Keratinocyte (primary cell): ENCODE results near the gene MAML1. TPM values are rescaled to one million over a fixed set of nuclear protein-coding genes. Genes with fewer than 3 reads are reported as not detected.

ENCODE experiments used
- DNase-seq: peaks from one replicate; pipeline ENCODE4 v3.0.0-alpha.2; 2011; ENCODE audit warnings: low read depth, missing footprints, low spot score
- FAIRE-seq: peaks from 2 replicates; lab custom pipeline; 2011; peaks lifted over from hg19 to GRCh38; lab: Jason Lieb, UNC
- H2AFZ ChIP-seq: 2 replicates; pipeline ENCODE4 v1.6.0; 2012; ENCODE audit warnings: low read length, control low read depth, inconsistent platforms; ENCODE audit not compliant: control insufficient read depth
- H3K27ac ChIP-seq: 2 replicates; pipeline ENCODE4 v1.5.1; 2011; ENCODE audit warnings: low read length; ENCODE audit not compliant: control insufficient read depth, insufficient read depth
- H3K27me3 ChIP-seq: 3 replicates; pipeline ENCODE4 v1.6.0; 2011; ENCODE audit warnings: low read length; ENCODE audit not compliant: control insufficient read depth, insufficient read depth; ENCODE audit errors: extremely low read depth
- H3K36me3 ChIP-seq, 2 experiments: 2 replicates in 1 of 2; 3 replicates in 1 of 2; pipeline ENCODE4 v1.5.1; 2011; ENCODE audit warnings: low read length in 2 of 2, mild to moderate bottlenecking in 1 of 2; ENCODE audit not compliant: control insufficient read depth in 2 of 2, insufficient read depth in 2 of 2; ENCODE audit errors: extremely low read depth in 1 of 2
- H3K4me1 ChIP-seq: 3 replicates; pipeline ENCODE4 v1.5.1; 2011; ENCODE audit warnings: low read length; ENCODE audit not compliant: control insufficient read depth, insufficient read depth; ENCODE audit errors: extremely low read depth
- H3K4me2 ChIP-seq: 3 replicates; pipeline ENCODE4 v1.6.0; 2011; ENCODE audit warnings: low read depth, low read length; ENCODE audit not compliant: control insufficient read depth, insufficient read depth; ENCODE audit errors: extremely low read depth
- H3K4me3 ChIP-seq, 3 experiments: fragments of 200-600 bp in 1 of 3; sonication (generic) in 1 of 3; 2 replicates in 2 of 3; 3 replicates in 1 of 3; pipeline ENCODE4 v1.5.1; 2011 to 2016; ENCODE audit warnings: low read length in 3 of 3, mild to moderate bottlenecking in 3 of 3, control low read depth in 2 of 3, inconsistent platforms in 1 of 3, low read depth in 1 of 3, mixed read lengths in 1 of 3, mixed run types in 1 of 3, moderate library complexity in 1 of 3; ENCODE audit not compliant: control insufficient read depth in 2 of 3, insufficient read depth in 2 of 3; ENCODE audit errors: extremely low read depth in 1 of 3
- H3K79me2 ChIP-seq: 2 replicates; pipeline ENCODE4 v1.6.0; 2012; ENCODE audit warnings: low read length; ENCODE audit not compliant: control insufficient read depth, insufficient read depth
- H3K9ac ChIP-seq: 3 replicates; pipeline ENCODE4 v1.6.0; 2011; ENCODE audit warnings: low read length; ENCODE audit not compliant: control insufficient read depth, insufficient read depth; ENCODE audit errors: extremely low read depth
- H3K9me1 ChIP-seq: 3 replicates; pipeline ENCODE4 v1.6.0; 2011; ENCODE audit warnings: low read length; ENCODE audit not compliant: control insufficient read depth, insufficient read depth; ENCODE audit errors: extremely low read depth
- H3K9me3 ChIP-seq: 2 replicates; pipeline ENCODE4 v1.5.1; 2012; ENCODE audit warnings: low read depth, low read length; ENCODE audit not compliant: control insufficient read depth
- H4K20me1 ChIP-seq: 3 replicates; pipeline ENCODE4 v1.6.0; 2011; ENCODE audit warnings: low read length; ENCODE audit not compliant: control insufficient read depth, insufficient read depth; ENCODE audit errors: extremely low read depth
- EZH2 ChIP-seq: IDR thresholded peaks from one replicate; pipeline ENCODE4 v1.6.1; 2012; ENCODE audit warnings: inconsistent platforms, mild to moderate bottlenecking, low read length, moderate library complexity
- dilution Hi-C: fragments of 300-500 bp; cut with MboI; formaldehyde crosslinking; loops from one replicate; pipeline ENCODE4 v1.7.0; 2020; ENCODE audit warnings: low sequenced_read_pairs; ENCODE audit not compliant: extremely low pct_ligation_motif_present
- polyA plus RNA-seq, 5 experiments: library from polyadenylated mRNA; depleted of rRNA in 3 of 5; stranded (reverse) in 3 of 5; stranded (forward) in 1 of 5; unstranded in 1 of 5; fragments of >200 nt; gene quantifications; 1 replicate in 1 of 5; 2 replicates in 3 of 5; 3 replicates in 1 of 5; pipeline versions ENCODE4 v1.2.1 to v1.2.3, GENCODE V29; 2011 to 2012; ENCODE audit warnings: missing spikeins in 2 of 5, low read depth in 1 of 5, low replicate concordance in 1 of 5
- TF ChIP-seq, protein P1 (sequence below), 3 experiments: IDR thresholded peaks in 1 of 3; conservative IDR thresholded peaks in 1 of 3; optimal IDR thresholded peaks in 1 of 3; 2 replicates in 2 of 3; 3 replicates in 1 of 3; pipeline versions ENCODE3 to v1.5.1; 2011; ENCODE audit warnings: low read length in 3 of 3, mild to moderate bottlenecking in 3 of 3, moderate library complexity in 2 of 3, control low read depth in 1 of 3, inconsistent platforms in 1 of 3; ENCODE audit not compliant: insufficient read depth in 2 of 3; ENCODE audit errors: extremely low read depth in 1 of 3

MAML1 gene
- polyA plus RNA-seq, 1 donor (not counting 4 experiments of a cell fraction or from before 2014, with no cell fraction given), result 4.9 TPM

DNA sequence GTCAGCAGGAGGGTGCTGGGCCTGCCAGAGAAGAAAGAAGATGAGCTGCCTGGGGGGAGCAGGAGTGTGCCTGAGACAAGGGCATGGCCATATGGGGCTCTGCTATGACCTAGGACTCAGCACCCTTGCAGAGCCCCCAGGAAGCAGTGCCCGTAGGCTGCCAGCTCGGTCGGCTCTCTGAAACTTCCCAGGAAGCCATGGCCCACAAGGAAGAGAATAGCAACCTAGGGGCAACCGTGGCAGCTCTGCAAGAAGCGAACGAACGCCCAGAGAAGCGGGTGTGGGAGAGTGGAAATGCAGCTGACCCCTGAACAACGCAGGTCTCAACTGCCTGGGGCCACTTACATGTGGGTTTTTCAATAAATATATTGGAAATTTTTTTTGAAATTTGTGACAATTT is 50.5 kb downstream of the MAML1 start:
- H3K9ac ChIP-seq, result no peak overlapping the region
- no peak overlapping the region for H3K27ac ChIP-seq
- H3K79me2 ChIP-seq, result no peaks in the 10 kb centered on the region
- H3K4me2 ChIP-seq, result no peak overlapping the region
- TF ChIP-seq EZH2, result no peak
- no peaks in the 10 kb centered on the region for H3K4me1 ChIP-seq
- no peak overlapping the region for H2AFZ ChIP-seq
- no peaks in the 10 kb centered on the region for H3K9me1 ChIP-seq
- H3K27me3 ChIP-seq, result no peaks in the 10 kb centered on the region
- H3K36me3 ChIP-seq, result peaks cover 0 to 9% of the 10 kb centered on the region in 2 experiments
- H3K4me3 ChIP-seq, result no peak overlapping the region
- H4K20me1 ChIP-seq, result no peaks in the 10 kb centered on the region
- dilution Hi-C loops, result no loop called here
- no peak for DNase-seq
- H3K9me3 ChIP-seq, result no peaks in the 10 kb centered on the region
- no peak for FAIRE-seq

DNA sequence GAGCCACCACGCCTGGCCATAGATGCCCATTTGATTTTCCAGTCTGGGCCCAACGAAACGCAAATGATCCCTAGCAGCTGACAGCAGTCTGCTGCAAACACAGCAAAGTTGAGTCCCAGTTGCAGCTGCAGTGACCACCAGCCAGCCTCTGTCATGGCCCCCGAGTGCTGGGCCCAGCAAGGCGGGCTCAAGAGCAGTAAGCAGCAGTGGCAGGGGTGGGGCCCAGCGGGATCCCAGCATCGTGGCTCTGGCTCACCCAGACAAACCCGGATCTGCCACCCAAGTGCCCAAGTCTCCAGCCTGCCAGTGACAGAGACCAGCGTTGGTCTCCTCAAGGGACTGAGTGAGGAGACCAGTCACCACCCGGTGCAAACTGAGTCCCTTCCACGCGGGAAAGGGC is 54.2 kb downstream of the MAML1 start:
- DNase-seq, result no peak
- Histone ChIP-seq H2AFZ (no peak overlapping the region), H3K4me2 (no peak overlapping the region), H3K9me1 (no peaks in the 10 kb centered on the region), H3K4me3 (no peak overlapping the region), H4K20me1 (no peaks in the 10 kb centered on the region), H3K27me3 (no peaks in the 10 kb centered on the region), H3K36me3 (no peaks in the 10 kb centered on the region), H3K4me1 (no peaks in the 10 kb centered on the region), H3K9me3 (no peaks in the 10 kb centered on the region), H3K9ac (no peak overlapping the region), H3K79me2 (no peaks in the 10 kb centered on the region), H3K27ac (no peak overlapping the region)
- FAIRE-seq, result no peak
- no peak for TF ChIP-seq EZH2
- TF ChIP-seq, protein P1, sequence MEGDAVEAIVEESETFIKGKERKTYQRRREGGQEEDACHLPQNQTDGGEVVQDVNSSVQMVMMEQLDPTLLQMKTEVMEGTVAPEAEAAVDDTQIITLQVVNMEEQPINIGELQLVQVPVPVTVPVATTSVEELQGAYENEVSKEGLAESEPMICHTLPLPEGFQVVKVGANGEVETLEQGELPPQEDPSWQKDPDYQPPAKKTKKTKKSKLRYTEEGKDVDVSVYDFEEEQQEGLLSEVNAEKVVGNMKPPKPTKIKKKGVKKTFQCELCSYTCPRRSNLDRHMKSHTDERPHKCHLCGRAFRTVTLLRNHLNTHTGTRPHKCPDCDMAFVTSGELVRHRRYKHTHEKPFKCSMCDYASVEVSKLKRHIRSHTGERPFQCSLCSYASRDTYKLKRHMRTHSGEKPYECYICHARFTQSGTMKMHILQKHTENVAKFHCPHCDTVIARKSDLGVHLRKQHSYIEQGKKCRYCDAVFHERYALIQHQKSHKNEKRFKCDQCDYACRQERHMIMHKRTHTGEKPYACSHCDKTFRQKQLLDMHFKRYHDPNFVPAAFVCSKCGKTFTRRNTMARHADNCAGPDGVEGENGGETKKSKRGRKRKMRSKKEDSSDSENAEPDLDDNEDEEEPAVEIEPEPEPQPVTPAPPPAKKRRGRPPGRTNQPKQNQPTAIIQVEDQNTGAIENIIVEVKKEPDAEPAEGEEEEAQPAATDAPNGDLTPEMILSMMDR (optimal IDR thresholded peaks at IDR 0.05 in 1 of 3, IDR thresholded peaks at IDR 0.05 in 1 of 3, conservative IDR thresholded peaks at IDR 0.05 in 1 of 3; ENCODE audit: extremely low read depth in 1 of 3, insufficient read depth in 2 of 3, low read length in 3 of 3), result no peak
- dilution Hi-C loops, result no loop called here

DNA sequence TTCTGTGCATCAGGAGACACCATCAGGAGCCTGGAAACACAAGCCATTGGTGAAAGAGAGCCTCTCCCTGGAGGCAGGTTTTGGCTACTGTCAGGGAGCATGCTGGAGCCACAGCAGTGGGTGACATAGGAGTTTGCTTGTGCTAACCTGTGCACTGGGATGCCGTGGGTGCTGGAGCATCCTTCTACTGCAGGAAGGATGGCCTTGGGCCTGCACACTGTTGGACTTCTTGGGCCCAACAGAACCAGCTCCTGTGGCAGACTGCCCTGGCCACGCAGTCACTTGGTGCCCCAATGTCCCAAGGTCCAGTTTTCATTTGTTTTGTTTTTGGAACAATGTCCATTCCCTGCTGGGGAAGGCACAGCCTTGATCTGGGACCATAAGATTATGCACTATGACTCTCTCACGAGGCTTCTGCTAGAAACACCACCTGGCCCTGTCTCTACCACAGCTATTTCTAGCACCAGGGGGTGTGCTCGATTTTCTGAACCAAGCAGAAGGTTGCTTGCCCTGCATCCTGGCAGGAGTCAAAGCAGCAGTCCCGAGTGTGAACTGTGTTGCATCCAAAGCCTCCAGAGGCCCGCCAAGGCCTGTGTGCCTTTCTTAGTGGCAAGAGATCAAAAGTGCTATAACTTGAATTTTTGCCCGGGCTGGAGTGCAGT is 55.7 kb downstream of the MAML1 start:
- H3K27ac ChIP-seq, result no peak overlapping the region

More for the DNA sequence above, 55.7 kb downstream of the MAML1 start:
- DNase-seq, result no peak
- H2AFZ ChIP-seq, result no peak overlapping the region
- H3K79me2 ChIP-seq, result no peaks in the 10 kb centered on the region
- FAIRE-seq, result no peak
- H3K27me3 ChIP-seq, result no peaks in the 10 kb centered on the region
- no peak overlapping the region for H3K4me3 ChIP-seq
- dilution Hi-C loops, result no loop called here
- no peaks in the 10 kb centered on the region for H3K9me3 ChIP-seq
- H3K4me1 ChIP-seq, result no peaks in the 10 kb centered on the region
- no peak for TF ChIP-seq EZH2
- TF ChIP-seq, protein P1 (optimal IDR thresholded peaks at IDR 0.05 in 1 of 3, IDR thresholded peaks at IDR 0.05 in 1 of 3, conservative IDR thresholded peaks at IDR 0.05 in 1 of 3; ENCODE audit: extremely low read depth in 1 of 3, insufficient read depth in 2 of 3, low read length in 3 of 3), result no peak
- H3K4me2 ChIP-seq, result no peak overlapping the region
- H3K9me1 ChIP-seq, result no peaks in the 10 kb centered on the region
- no peaks in the 10 kb centered on the region for H4K20me1 ChIP-seq
- no peaks in the 10 kb centered on the region for H3K36me3 ChIP-seq
- no peak overlapping the region for H3K9ac ChIP-seq
